ENCODE results near the gene RIN2.
"Not testable (repeated sequence)": the region's sequence is repeated elsewhere in the genome, so short reads cannot be mapped to it uniquely, and the experiment has no call there.

RIN2 gene

DNA sequence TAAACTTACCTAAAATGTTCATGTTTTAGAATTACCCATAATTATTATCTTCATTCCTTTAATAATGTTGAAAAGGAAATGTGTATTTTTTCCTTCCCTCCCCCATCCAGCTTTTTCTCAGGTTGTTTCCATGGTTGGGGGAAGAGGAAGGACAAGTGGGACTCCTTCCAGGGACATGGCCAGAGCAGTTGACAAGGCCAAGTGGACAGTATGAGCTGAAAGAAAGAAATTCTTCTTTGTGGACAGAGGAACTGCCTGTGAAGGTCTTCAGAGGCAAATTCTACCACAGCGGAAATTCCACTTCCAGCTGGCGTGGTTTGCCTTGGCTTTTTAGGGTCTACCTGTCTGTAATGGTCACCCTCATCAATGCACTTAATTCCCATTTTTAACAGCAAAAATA is 33.8 kb downstream of the RIN2 start:
- DNase-seq, result no peak

DNA sequence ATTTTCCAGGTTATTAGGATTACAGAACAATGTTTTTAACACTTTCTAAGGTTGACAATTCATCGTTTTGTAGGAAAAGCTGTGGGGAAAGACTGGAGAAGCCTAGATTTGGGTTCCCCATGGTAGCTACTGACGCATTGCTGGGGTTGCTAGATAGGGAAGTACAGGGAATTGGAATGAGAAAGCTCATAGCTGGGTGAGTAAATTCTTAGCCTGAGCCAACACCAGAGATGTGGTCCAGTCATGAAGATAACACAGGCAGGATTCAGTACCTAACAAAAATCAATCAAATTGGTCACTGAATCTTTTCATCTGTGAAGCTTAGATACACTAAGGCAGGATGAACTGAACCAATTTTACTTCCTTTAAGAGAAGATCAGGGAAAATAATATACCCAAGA is 35.7 kb downstream of the RIN2 start:
- DNase-seq, result no peak

GRCh38 chr20:19794941-19795340 is 36.9 kb downstream of the RIN2 start:
- no peak for DNase-seq

DNA sequence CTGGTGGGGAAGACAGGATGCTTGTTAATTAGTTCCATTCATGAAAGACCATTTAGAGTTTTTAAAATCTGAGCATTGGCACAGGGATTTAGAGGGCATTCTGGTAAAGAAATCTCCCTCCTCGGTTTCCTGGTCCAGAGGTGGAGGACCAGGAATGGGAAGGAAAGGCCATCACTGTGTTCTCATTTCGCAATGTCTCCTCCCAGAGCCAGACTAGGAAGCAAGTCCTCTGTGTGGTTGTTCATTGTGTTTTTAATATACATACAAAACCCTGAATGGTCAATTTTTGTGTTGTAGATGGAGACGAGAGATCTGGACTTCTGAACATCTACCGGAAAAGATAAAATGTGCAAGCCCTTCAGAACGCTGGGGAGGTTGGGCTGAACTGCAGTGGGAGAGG is 41.3 kb downstream of the RIN2 start:
- no peak for DNase-seq

- no peak for DNase-seq
Observed at GRCh38 chr20:19802099-19802491, 44.0 kb downstream of the RIN2 start.

DNA sequence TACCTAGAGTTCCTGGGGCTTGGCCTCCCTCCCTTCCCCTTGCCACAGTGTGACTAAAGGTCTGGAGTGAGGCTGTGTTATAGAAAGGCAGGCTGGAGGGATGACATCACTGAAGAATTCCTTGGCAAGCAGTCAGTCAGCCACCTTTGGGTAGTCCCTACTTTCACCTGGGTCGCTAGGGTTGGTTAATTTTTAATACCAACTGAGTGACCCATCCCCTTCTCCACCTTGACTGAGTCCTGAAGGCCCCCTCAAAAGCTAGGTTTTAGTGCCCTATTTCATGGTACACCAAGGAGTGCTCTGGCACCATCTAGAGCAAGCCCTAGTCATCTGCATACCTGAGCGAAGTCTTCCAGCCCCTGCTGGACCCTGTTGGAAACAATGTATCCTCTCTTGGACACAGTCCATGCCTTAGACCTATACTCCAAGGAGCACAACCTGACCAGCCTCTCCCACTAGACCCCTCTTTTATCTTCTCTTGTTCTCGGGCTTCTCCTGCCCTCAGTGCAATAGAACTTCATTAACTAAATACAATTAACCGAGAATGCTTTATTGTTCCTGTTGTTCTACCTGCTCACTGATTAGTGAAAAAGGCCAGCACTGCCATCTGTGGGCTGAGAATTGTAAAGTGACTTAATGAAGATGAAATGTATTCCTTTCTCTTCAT is 44.6 kb downstream of the RIN2 start:
- DNase-seq, result no peak

- not testable (repeated sequence) for DNase-seq
Observed at GRCh38 chr20:19806276-19806675, 48.2 kb downstream of the RIN2 start.

- no peak for DNase-seq
Observed at GRCh38 chr20:19806806-19807190, 48.7 kb downstream of the RIN2 start.

- DNase-seq, result no peak
Observed at GRCh38 chr20:19807191-19807945, 49.3 kb downstream of the RIN2 start.

Data from stimulated activated naive CD4-positive, alpha-beta T cell treated with Interleukin-2 at 50 U/mL for 16 hours (primary cell).